Astrocyte (in vitro differentiated cells and primary cell): ENCODE data around the gene GMEB2.

Experiments
- EZH2 ChIP-seq: IDR thresholded peaks from 2 replicates; pipeline ENCODE4 v1.6.1; 2012; ENCODE audit warnings: mild to moderate bottlenecking, low read length, inconsistent platforms; ENCODE audit not compliant: insufficient read depth
- TF ChIP-seq, protein P1 (sequence below): IDR thresholded peaks from 2 replicates; pipeline ENCODE4 v1.5.1; 2011; ENCODE audit warnings: low read depth, mild to moderate bottlenecking, inconsistent platforms, low read length, moderate library complexity; ENCODE audit not compliant: insufficient read depth

- TF ChIP-seq, protein P1, sequence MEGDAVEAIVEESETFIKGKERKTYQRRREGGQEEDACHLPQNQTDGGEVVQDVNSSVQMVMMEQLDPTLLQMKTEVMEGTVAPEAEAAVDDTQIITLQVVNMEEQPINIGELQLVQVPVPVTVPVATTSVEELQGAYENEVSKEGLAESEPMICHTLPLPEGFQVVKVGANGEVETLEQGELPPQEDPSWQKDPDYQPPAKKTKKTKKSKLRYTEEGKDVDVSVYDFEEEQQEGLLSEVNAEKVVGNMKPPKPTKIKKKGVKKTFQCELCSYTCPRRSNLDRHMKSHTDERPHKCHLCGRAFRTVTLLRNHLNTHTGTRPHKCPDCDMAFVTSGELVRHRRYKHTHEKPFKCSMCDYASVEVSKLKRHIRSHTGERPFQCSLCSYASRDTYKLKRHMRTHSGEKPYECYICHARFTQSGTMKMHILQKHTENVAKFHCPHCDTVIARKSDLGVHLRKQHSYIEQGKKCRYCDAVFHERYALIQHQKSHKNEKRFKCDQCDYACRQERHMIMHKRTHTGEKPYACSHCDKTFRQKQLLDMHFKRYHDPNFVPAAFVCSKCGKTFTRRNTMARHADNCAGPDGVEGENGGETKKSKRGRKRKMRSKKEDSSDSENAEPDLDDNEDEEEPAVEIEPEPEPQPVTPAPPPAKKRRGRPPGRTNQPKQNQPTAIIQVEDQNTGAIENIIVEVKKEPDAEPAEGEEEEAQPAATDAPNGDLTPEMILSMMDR, result no peak
- TF ChIP-seq EZH2, result no peak
Measured at GRCh38 chr20:63546256-63546955, 80.5 kb downstream of the GMEB2 start.
